PC-3 (cell line): ENCODE measurements around the gene RASAL1. TPM values are rescaled to one million over a fixed set of nuclear protein-coding genes. Genes with fewer than 3 reads are reported as not detected.

Experiments
- ATAC-seq: fragments of 200-7000 bp; cut with Tn5 transposase; 2 replicates; pipeline ENCODE4 v1.9.1; 2020; ENCODE audit warnings: mild to moderate bottlenecking, moderate library complexity
- BruUV-seq: library from RNA; stranded (reverse); fragments of 400-500 nt; replicated peaks from 2 replicates; lab custom pipeline; 2021; lab: Mats Ljungman, UMichigan
- CTCF ChIA-PET: fragments of 300-600 bp; sonication (Branson Sonifier 250); formaldehyde crosslinking; loops from one replicate; lab custom pipeline; 2022; ENCODE audit warnings: antibody characterized with exemption; lab: Charles Lee
- POLR2A ChIA-PET: fragments of 300-600 bp; sonication (Branson Sonifier 250); formaldehyde crosslinking; loops from one replicate; lab custom pipeline; 2022; ENCODE audit warnings: antibody characterized with exemption; ENCODE audit not compliant: unreplicated experiment; lab: Charles Lee
- DNase-seq: peaks from one replicate; pipeline ENCODE4 v3.0.0-alpha.2; 2015
- H2AFZ ChIP-seq: fragments of 300-600 bp; sonication (generic); 2 replicates; pipeline ENCODE4 v1.6.0; 2016; ENCODE audit warnings: antibody characterized with exemption, low read length
- H3F3A ChIP-seq: fragments of 300-600 bp; sonication (generic); one replicate; pipeline ENCODE4 v1.6.0; 2017; ENCODE audit warnings: antibody characterized with exemption, low read length, control low read depth, mild to moderate bottlenecking; ENCODE audit not compliant: unreplicated experiment
- H3K27ac ChIP-seq: fragments of 300-600 bp; sonication (generic); 2 replicates; pipeline ENCODE4 v1.5.1; 2016; ENCODE audit warnings: mild to moderate bottlenecking, low read length
- H3K27me3 ChIP-seq: fragments of 300-600 bp; sonication (generic); 2 replicates; pipeline ENCODE4 v1.6.1; 2016; ENCODE audit warnings: low read length, mixed read lengths
- H3K36me3 ChIP-seq: fragments of 300-600 bp; sonication (generic); 2 replicates; pipeline ENCODE4 v1.6.1; 2016; ENCODE audit warnings: low read depth, mixed run types, low read length, mixed read lengths
- H3K4me1 ChIP-seq: fragments of 300-600 bp; sonication (generic); 2 replicates; pipeline ENCODE4 v1.5.1; 2016; ENCODE audit warnings: low read length; ENCODE audit not compliant: insufficient read depth
- H3K4me2 ChIP-seq: fragments of 300-600 bp; sonication (generic); 2 replicates; pipeline ENCODE4 v1.6.0; 2016; ENCODE audit warnings: low read length
- H3K4me3 ChIP-seq: fragments of 300-600 bp; sonication (generic); 2 replicates; pipeline ENCODE4 v1.5.1; 2016; ENCODE audit warnings: mild to moderate bottlenecking, low read length, mixed read lengths
- H3K79me2 ChIP-seq: fragments of 300-600 bp; sonication (generic); 2 replicates; pipeline ENCODE4 v1.6.1; 2017; ENCODE audit warnings: low read length, mixed read lengths
- H3K9ac ChIP-seq: fragments of 300-600 bp; sonication (generic); 2 replicates; pipeline ENCODE4 v1.6.0; 2016; ENCODE audit warnings: mild to moderate bottlenecking, low read length
- H3K9me2 ChIP-seq: fragments of 300-600 bp; sonication (generic); replicated peaks from 2 replicates; pipeline ENCODE4 v1.6.1; 2016; ENCODE audit warnings: mixed run types, low read length, mixed read lengths
- H3K9me3 ChIP-seq: fragments of 300-600 bp; sonication (generic); 2 replicates; pipeline ENCODE4 v1.6.1; 2016; ENCODE audit warnings: low read length, mixed read lengths
- H4K20me1 ChIP-seq: fragments of 300-600 bp; sonication (generic); 2 replicates; pipeline ENCODE4 v1.6.1; 2016; ENCODE audit warnings: low read length, mixed read lengths
- EZH2 ChIP-seq: fragments of 300-600 bp; sonication (generic); IDR thresholded peaks from one replicate; pipeline ENCODE4 v1.6.1; 2017; ENCODE audit warnings: antibody characterized with exemption, mild to moderate bottlenecking, low read length; ENCODE audit not compliant: unreplicated experiment
- EZH2phosphoT487 ChIP-seq: fragments of 300-600 bp; sonication (generic); IDR thresholded peaks from 2 replicates; pipeline ENCODE4 v1.6.1; 2018; ENCODE audit warnings: mild to moderate bottlenecking, antibody characterized with exemption, low read length, borderline replicate concordance
- intact Hi-C: fragments of 100-400 bp; cut with micrococcal nuclease; formaldehyde crosslinking; loops from 2 replicates; pipeline ENCODE4 v1.9.0; 2023
- total RNA-seq: library from RNA; depleted of rRNA; stranded (reverse); fragments of >200 nt; gene quantifications from 2 replicates; pipeline ENCODE4 v1.2.3, GENCODE V29; 2014
- TF ChIP-seq, protein P1 (sequence below): fragments of 300-600 bp; sonication (generic); conservative IDR thresholded peaks from 2 replicates; pipeline ENCODE4 v1.5.1; 2017; ENCODE audit warnings: antibody characterized with exemption, low read depth, mild to moderate bottlenecking, low read length

RASAL1 gene
- total RNA-seq, 1 experiment from 2014 or later, result 0.66 TPM

- intact Hi-C loops, result no loop called here
- no peak overlapping the region for H3K9ac ChIP-seq
- H4K20me1 ChIP-seq, result no peaks in the 10 kb centered on the region
Measured at GRCh38 chr12:113115455-113116126, 20.0 kb downstream of the RASAL1 start.

GRCh38 chr12:113114447-113115178 lies 20.9 kb downstream of the RASAL1 start:
- H3K4me3 ChIP-seq, result no peak overlapping the region
- DNase-seq (no peak), ATAC-seq (no peak)
- H3K4me2 ChIP-seq, result no peak overlapping the region
- H3K36me3 ChIP-seq, result no peaks in the 10 kb centered on the region
- no TSS peak for BruUV-seq
- H4K20me1 ChIP-seq, result no peaks in the 10 kb centered on the region
- H3K9me3 ChIP-seq, result no peaks in the 10 kb centered on the region
- H3K9ac ChIP-seq, result no peak overlapping the region
- H3K27me3 ChIP-seq, result no peaks in the 10 kb centered on the region
- H2AFZ ChIP-seq, result no peak overlapping the region
- H3K79me2 ChIP-seq, result no peaks in the 10 kb centered on the region
- ChIA-PET POLR2A (no interaction called here), CTCF (no interaction called here)
- intact Hi-C loops, result no loop called here
- no peak overlapping the region for H3K27ac ChIP-seq
- H3K9me2 ChIP-seq, result no peaks in the 10 kb centered on the region
- TF ChIP-seq, protein P1, sequence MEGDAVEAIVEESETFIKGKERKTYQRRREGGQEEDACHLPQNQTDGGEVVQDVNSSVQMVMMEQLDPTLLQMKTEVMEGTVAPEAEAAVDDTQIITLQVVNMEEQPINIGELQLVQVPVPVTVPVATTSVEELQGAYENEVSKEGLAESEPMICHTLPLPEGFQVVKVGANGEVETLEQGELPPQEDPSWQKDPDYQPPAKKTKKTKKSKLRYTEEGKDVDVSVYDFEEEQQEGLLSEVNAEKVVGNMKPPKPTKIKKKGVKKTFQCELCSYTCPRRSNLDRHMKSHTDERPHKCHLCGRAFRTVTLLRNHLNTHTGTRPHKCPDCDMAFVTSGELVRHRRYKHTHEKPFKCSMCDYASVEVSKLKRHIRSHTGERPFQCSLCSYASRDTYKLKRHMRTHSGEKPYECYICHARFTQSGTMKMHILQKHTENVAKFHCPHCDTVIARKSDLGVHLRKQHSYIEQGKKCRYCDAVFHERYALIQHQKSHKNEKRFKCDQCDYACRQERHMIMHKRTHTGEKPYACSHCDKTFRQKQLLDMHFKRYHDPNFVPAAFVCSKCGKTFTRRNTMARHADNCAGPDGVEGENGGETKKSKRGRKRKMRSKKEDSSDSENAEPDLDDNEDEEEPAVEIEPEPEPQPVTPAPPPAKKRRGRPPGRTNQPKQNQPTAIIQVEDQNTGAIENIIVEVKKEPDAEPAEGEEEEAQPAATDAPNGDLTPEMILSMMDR, result no peak
- TF ChIP-seq EZH2 (no peak), EZH2phosphoT487 (no peak)
- no peaks in the 10 kb centered on the region for H3K4me1 ChIP-seq
- no peaks in the 10 kb centered on the region for H3F3A ChIP-seq

More at GRCh38 chr12:113115455-113116126, 20.0 kb downstream of the RASAL1 start:
- Histone ChIP-seq H3F3A (no peaks in the 10 kb centered on the region), H3K9me3 (no peaks in the 10 kb centered on the region), H3K4me1 (no peaks in the 10 kb centered on the region), H3K36me3 (no peaks in the 10 kb centered on the region), H3K79me2 (no peaks in the 10 kb centered on the region), H3K9me2 (no peaks in the 10 kb centered on the region), H3K27ac (no peak overlapping the region), H3K27me3 (no peaks in the 10 kb centered on the region), H3K4me3 (no peak overlapping the region), H2AFZ (no peak overlapping the region), H3K4me2 (no peak overlapping the region)
- ChIA-PET CTCF (no interaction called here), POLR2A (no interaction called here)
- ATAC-seq, result no peak
- BruUV-seq, result no TSS peak
- TF ChIP-seq EZH2phosphoT487 (no peak), EZH2 (no peak)
- TF ChIP-seq, protein P1, result no peak
- no peak for DNase-seq

GRCh38 chr12:113113397-113113796 lies 22.2 kb downstream of the RASAL1 start:
- DNase-seq (no peak), ATAC-seq (no peak)
- H3K4me1 ChIP-seq, result no peaks in the 10 kb centered on the region
- H3K9me2 ChIP-seq, result no peaks in the 10 kb centered on the region
- POLR2A ChIA-PET, result no interaction called here
- H3F3A ChIP-seq, result no peaks in the 10 kb centered on the region
- no peak overlapping the region for H2AFZ ChIP-seq
- H3K4me3 ChIP-seq, result no peak overlapping the region
- H3K27me3 ChIP-seq, result no peaks in the 10 kb centered on the region
- TF ChIP-seq EZH2phosphoT487, result no peak
- no peak for TF ChIP-seq EZH2
- TF ChIP-seq, protein P1, result no peak
- intact Hi-C loops, result no loop called here
- BruUV-seq, result no TSS peak
- H3K36me3 ChIP-seq, result no peaks in the 10 kb centered on the region
- H4K20me1 ChIP-seq, result no peaks in the 10 kb centered on the region
- no peaks in the 10 kb centered on the region for H3K79me2 ChIP-seq
- H3K27ac ChIP-seq, result no peak overlapping the region
- CTCF ChIA-PET, result no interaction called here
- no peaks in the 10 kb centered on the region for H3K9me3 ChIP-seq
- H3K9ac ChIP-seq, result no peak overlapping the region
- H3K4me2 ChIP-seq, result no peak overlapping the region
